ENCODE results near the gene HMGCL. TPM values are rescaled to one million over a fixed set of nuclear protein-coding genes. Genes with fewer than 3 reads are reported as not detected.
"Not testable (repeated sequence)": the region's sequence is repeated elsewhere in the genome, so short reads cannot be mapped to it uniquely, and the experiment has no call there.

The HMGCL gene
- total RNA-seq, 2 experiments from 2014 or later = 34.2 to 35.3 TPM

DNA sequence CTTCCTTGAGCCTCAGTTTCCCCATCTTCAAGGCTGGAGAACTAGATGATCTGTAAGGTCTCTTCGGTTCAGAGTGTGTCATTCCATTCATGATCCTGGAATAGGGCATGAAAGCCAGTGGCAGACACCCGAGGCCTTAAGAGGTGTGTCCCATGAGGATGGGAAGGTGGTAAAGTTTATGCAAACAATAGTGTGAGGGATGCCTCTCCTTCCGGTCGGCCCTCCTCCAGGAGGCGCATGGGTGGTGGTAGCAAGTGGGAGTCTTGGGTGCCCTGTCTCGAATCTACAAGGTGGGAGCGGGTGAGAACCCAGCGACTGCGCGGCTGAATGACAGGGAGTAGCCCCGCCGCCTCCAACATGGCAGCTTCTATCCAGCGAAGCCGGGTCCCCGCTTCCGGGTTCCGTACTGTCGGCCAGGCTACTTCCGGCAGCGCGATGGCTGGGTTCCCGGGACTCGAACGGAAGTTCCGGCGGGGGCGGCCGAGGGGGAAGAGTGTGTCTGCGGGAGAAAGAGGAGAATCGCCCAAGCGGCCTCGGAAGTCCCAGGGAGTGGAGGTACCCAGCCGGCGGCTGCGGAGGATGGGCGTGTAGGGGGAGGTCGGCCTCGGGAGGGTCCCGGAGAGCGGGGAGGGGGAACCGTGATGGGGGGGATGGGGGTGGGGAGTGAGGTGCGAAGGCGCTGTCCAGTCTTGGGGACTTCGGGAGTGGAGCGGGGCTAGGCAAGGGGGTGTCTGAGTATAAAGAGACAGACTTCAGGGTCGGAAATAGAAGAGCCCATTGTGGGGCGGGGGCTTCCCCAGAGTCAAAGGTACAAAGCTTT lies 34.3 kb downstream of the HMGCL start, which contains the start of gene LYPLA2:
Gene LYPLA2 (plus strand): TSS at position 450 of the 820 bp plus-strand sequence. CDS start 1,538 bp downstream, outside the sequence.
- DNase-seq = peak; percentile 93
- intact Hi-C loops (cut with micrococcal nuclease) = loop anchor here (1.0 kb wide), 2 partner anchors 9 to 13 kb away; partner anchors contain the start of genes GALE and PITHD1
- Mint-ChIP-seq H3K4me3 (peak within 1 kb of the TSS; percentile 98), H3K27me3 (no peaks in the 10 kb centered on the region), H3K4me1 (ENCODE audit: low read depth) (peaks cover 29% of the 10 kb centered on the region), H3K27ac (peak within 1 kb of the TSS; percentile 89), H3K9me3 (no peaks in the 10 kb centered on the region), H3K36me3 (peaks cover 23% of the 10 kb centered on the region)
- ChIA-PET POLR2A (interaction anchor here (2.7 to 6.9 kb wide), 2 partner anchors 9 to 12 kb away, joined by 20 to 40 read pairs; partner anchors contain the start of genes GALE and PITHD1), CTCF (interaction anchor here (0.6 to 5.9 kb wide), 4 partner anchors 11 to 20 kb away, joined by 3 to 30 read pairs (median 7); no protein-coding TSS in a partner anchor)

DNA sequence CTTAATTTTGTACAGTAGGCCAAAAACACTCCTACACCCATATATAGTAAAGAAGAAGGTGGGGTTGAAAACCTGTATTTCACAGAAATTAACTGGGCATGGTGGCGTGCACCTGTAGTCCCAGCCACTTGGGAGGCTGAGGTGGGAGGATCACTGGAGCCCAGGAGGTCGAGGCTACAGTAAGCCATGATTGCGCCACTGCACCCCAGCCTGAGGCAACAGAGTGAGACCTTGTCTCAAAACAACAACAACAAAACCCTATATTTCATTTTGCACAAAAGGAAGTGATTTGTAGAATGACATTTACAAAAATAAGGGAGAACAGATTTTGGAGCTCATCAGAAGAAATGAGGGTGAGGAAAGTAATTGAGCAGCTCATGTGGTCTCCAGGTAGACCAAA lies 36.5 kb downstream of the HMGCL start:
- Mint-ChIP-seq H3K27ac (no peak overlapping the region), H3K36me3 (peaks cover 30% of the 10 kb centered on the region), H3K27me3 (no peaks in the 10 kb centered on the region), H3K4me1 (ENCODE audit: low read depth) (peaks cover 29% of the 10 kb centered on the region), H3K9me3 (no peaks in the 10 kb centered on the region), H3K4me3 (no peak overlapping the region)
- ChIA-PET POLR2A (interaction anchor here (1.1 to 6.9 kb wide), 3 partner anchors 10 to 21 kb away, joined by 3 to 40 read pairs (median 4); partner anchors contain the start of gene PITHD1), CTCF (interaction anchor here (0.7 to 5.9 kb wide), 5 partner anchors 9 to 22 kb away, joined by 3 to 30 read pairs (median 4); partner anchors contain the start of gene PITHD1)
- intact Hi-C loops (cut with micrococcal nuclease) = no loop called here
- DNase-seq = no peak

DNA sequence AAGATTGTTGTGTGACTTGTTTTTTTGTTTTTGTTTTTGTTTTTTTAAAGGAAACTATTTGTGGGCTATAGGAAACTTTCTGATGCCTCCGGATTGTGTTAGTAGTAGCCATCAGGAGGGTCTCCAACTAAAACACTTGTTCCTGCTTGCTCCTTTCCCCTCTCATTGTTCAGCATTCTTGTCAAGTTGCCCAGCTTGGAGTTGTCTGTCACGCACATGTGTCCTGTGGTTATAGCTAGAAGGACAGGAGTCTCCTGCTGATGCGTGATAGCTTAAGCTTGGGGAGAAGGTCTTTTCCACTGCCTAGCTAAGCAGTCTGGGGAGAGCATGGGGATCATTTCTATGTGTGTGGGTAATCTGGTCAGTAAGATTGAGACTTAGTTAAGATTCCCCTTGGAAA lies 37.5 kb downstream of the HMGCL start:
- peaks cover 24% of the 10 kb centered on the region for H3K4me1 Mint-ChIP-seq (ENCODE audit: low read depth)
- H3K4me3 Mint-ChIP-seq = no peak overlapping the region
- H3K36me3 Mint-ChIP-seq = peaks cover 30% of the 10 kb centered on the region
- no peaks in the 10 kb centered on the region for H3K27me3 Mint-ChIP-seq
- no peaks in the 10 kb centered on the region for H3K9me3 Mint-ChIP-seq
- no peak for DNase-seq
- ChIA-PET POLR2A (interaction anchor here (1.1 to 6.9 kb wide), 2 partner anchors 9 to 12 kb away, joined by 4 to 40 read pairs; partner anchors contain the start of gene PITHD1), CTCF (interaction anchor here (0.7 to 5.9 kb wide), 4 partner anchors 9 to 23 kb away, joined by 3 to 30 read pairs (median 7); partner anchors contain the start of gene PITHD1)
- H3K27ac Mint-ChIP-seq = no peak overlapping the region
- intact Hi-C loops (cut with micrococcal nuclease) = no loop called here

DNA sequence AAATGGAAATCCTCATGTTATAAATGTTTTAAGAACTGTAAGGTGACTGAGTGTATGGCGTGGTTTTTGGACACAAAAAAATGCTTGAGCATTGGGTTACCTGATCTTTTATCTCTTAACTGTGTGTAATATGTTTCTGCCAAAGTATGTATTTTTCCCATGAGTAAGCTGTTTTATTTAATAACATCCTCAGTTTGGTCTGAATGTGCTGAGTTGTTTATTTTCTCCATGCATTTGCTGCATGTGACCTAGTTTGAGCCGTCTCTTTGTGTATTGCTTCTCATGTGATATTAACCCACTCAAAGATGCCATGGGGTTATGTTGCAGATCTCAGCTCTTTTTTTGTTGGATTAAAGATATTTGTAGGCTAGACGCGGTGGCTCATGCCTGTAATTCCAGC lies 40.4 kb downstream of the HMGCL start:
- no peaks in the 10 kb centered on the region for H3K27me3 Mint-ChIP-seq
- no peak overlapping the region for H3K27ac Mint-ChIP-seq
- intact Hi-C loops (cut with micrococcal nuclease) = no loop called here
- H3K9me3 Mint-ChIP-seq = no peaks in the 10 kb centered on the region
- peaks cover 9% of the 10 kb centered on the region for H3K4me1 Mint-ChIP-seq (ENCODE audit: low read depth)
- DNase-seq = no peak
- CTCF ChIA-PET = interaction anchor here (0.7 to 1.6 kb wide), 2 partner anchors 38 to 132 kb away, joined by 3 to 4 read pairs; no protein-coding TSS in a partner anchor
- H3K36me3 Mint-ChIP-seq = peaks cover 37% of the 10 kb centered on the region
- H3K4me3 Mint-ChIP-seq = no peak overlapping the region
- POLR2A ChIA-PET = no interaction called here

DNA sequence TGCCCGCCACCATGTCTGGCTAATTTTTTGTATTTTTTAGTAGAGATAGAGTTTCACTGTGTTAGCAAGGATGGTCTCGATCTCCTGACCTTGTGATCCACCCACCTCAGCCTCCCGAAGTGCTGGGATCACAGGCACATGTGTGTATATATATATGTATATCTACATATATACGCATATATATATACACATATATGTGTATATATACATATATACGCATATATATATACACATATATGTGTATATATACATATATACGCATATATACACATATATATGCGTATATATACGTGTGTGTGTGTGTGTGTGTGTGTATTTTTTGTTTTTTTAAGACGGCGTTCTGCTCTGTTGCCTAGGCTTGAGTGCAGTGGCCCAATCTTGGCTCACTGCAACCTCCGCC lies 42.1 kb downstream of the HMGCL start:
- POLR2A ChIA-PET; intact Hi-C loops (cut with micrococcal nuclease); H3K4me3 Mint-ChIP-seq; H3K27ac Mint-ChIP-seq; H3K27me3 Mint-ChIP-seq; DNase-seq; H3K9me3 Mint-ChIP-seq: not testable (repeated sequence)
- H3K36me3 Mint-ChIP-seq = peaks cover 37% of the 10 kb centered on the region
- peaks cover 18% of the 10 kb centered on the region for H3K4me1 Mint-ChIP-seq (ENCODE audit: low read depth)
- CTCF ChIA-PET = interaction anchor here (1.0 to 1.1 kb wide), 2 partner anchors 11 to 27 kb away, joined by 3 to 5 read pairs; no protein-coding TSS in a partner anchor

DNA sequence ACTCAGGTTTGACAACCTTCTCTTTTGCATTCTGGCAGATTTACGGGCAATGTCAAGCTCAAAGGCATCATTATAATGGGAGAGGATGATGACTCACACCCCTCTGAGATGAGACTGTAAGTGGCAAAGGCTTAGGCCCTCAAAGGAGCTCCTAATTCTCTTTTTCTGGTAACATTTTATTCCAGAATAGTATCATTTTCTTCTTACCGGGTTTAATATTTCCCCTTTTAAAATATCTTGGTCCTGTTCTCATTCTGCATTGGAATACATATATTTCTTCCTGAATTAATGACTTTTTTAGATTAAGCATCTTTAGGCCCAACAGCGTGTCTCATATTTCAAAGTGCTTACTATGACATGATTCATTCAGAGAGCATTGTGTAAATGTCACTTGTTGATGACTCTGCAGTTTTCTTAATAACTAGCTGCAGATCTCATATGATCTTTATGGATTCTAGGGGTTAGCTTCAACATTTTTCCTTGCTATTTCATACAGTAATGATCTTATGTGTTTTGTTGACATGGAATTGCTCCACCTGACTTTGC lies 45.3 kb downstream of the HMGCL start:
- no peak for DNase-seq
- peak overlapping the region; percentile 80 for H3K27ac Mint-ChIP-seq
- ChIA-PET POLR2A (interaction anchor here (0.7 to 4.3 kb wide), 7 partner anchors 11 to 296 kb away, joined by 3 to 40 read pairs (median 3); partner anchors contain the start of genes ASAP3, ELOA, GALE and HMGCL), CTCF (interaction anchor here (1.0 to 2.4 kb wide), 7 partner anchors 8 to 283 kb away, joined by 3 to 17 read pairs (median 4); partner anchors contain the start of gene FUCA1)
- peak overlapping the region; percentile 92 for H3K4me3 Mint-ChIP-seq
- H3K9me3 Mint-ChIP-seq = no peaks in the 10 kb centered on the region
- H3K36me3 Mint-ChIP-seq = peaks cover 13% of the 10 kb centered on the region
- H3K27me3 Mint-ChIP-seq = no peaks in the 10 kb centered on the region
- H3K4me1 Mint-ChIP-seq (ENCODE audit: low read depth) = peaks cover 33% of the 10 kb centered on the region
- intact Hi-C loops (cut with micrococcal nuclease) = no loop called here

DNA sequence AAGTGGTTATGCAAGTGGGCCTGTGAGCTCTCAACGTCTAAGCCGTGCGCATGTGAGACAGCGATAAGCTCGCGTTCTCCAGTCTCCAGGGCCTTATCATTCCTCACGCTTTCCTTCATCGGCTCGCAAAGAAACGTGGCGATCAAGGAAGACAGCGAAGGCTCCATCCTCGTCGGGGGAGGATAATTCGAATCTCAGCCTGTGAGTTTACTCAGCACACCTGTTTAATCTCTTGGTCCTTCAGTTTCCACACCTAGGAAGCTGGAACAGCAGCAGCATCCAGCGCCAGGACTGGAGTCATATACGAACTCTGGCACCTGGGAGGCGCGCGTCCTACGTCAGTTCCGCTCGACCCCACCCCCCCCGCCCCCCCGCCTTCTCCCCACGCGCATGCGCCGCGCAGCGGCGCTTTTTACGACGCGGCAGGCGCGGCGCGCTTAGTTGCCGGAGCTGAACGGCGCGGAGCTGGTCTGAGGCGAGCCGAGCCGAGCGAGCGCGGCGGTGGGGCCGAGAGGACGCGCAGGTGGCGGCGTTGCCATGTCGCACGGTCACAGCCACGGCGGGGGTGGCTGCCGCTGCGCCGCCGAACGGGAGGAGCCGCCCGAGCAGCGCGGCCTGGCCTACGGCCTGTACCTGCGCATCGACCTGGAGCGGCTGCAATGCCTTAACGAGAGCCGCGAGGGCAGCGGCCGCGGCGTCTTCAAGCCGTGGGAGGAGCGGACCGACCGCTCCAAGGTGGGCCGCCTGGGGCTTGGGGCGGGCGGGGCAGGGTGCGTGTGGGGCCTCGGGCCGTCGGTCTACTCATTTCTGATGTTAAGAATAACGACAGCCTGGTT lies 47.0 kb downstream of the HMGCL start, which contains the start of gene PITHD1:
Gene PITHD1 (plus strand): TSS at position 440 of the 836 bp plus-strand sequence. CDS start 98 bp downstream, at position 538.
- H3K27ac Mint-ChIP-seq = peak within 1 kb of the TSS; percentile 85
- H3K36me3 Mint-ChIP-seq = peaks cover 7% of the 10 kb centered on the region
- intact Hi-C loops (cut with micrococcal nuclease) = loop anchor here (1.0 kb wide), 2 partner anchors 13 to 22 kb away; partner anchors contain the start of genes GALE and LYPLA2
- peaks cover 44% of the 10 kb centered on the region for H3K4me1 Mint-ChIP-seq (ENCODE audit: low read depth)
- peak within 1 kb of the TSS; percentile 92 for H3K4me3 Mint-ChIP-seq
- no peaks in the 10 kb centered on the region for H3K9me3 Mint-ChIP-seq
- ChIA-PET POLR2A (interaction anchor here (0.6 to 4.3 kb wide), 10 partner anchors 10 to 183 kb away, joined by 3 to 40 read pairs (median 4); partner anchors contain the start of genes ELOA, LYPLA2 and RPL11), CTCF (interaction anchor here (0.9 to 1.8 kb wide), 6 partner anchors 10 to 143 kb away, joined by 3 to 6 read pairs (median 3); partner anchors contain the start of gene RPL11)
- DNase-seq = peak; percentile 87
- H3K27me3 Mint-ChIP-seq = no peaks in the 10 kb centered on the region

DNA sequence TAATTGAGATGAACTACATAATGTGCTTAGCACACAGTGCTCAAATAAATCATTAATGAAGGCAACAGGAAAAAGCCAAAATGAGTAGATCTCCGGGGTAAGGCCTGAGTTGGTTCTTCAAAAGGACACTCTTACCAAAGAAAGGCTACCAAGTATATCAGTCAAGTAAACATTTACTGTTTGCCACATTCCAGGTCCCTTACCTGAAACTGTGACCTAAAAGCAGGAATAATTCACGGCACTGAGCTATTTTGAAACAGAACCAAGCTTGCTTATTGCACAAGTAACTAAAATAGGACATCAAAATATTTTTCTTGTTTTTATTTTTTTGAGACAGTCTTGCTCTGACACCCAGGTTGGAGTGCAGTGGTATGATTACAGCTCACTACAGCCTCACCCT lies 49.0 kb downstream of the HMGCL start:
- H3K4me1 Mint-ChIP-seq (ENCODE audit: low read depth) = peaks cover 41% of the 10 kb centered on the region
- intact Hi-C loops (cut with micrococcal nuclease) = no loop called here
- no peak overlapping the region for H3K27ac Mint-ChIP-seq
- peaks cover 5% of the 10 kb centered on the region for H3K36me3 Mint-ChIP-seq
- DNase-seq = no peak
- ChIA-PET CTCF (interaction anchor here (1.1 to 2.6 kb wide), 6 partner anchors 12 to 142 kb away, joined by 3 to 13 read pairs (median 3); no protein-coding TSS in a partner anchor), POLR2A (interaction anchor here (0.6 to 2.0 kb wide), 2 partner anchors 25 to 85 kb away, joined by 3 to 6 read pairs; partner anchors contain the start of gene RPL11)
- H3K4me3 Mint-ChIP-seq = no peak overlapping the region
- H3K27me3 Mint-ChIP-seq = no peaks in the 10 kb centered on the region
- no peaks in the 10 kb centered on the region for H3K9me3 Mint-ChIP-seq

DNA sequence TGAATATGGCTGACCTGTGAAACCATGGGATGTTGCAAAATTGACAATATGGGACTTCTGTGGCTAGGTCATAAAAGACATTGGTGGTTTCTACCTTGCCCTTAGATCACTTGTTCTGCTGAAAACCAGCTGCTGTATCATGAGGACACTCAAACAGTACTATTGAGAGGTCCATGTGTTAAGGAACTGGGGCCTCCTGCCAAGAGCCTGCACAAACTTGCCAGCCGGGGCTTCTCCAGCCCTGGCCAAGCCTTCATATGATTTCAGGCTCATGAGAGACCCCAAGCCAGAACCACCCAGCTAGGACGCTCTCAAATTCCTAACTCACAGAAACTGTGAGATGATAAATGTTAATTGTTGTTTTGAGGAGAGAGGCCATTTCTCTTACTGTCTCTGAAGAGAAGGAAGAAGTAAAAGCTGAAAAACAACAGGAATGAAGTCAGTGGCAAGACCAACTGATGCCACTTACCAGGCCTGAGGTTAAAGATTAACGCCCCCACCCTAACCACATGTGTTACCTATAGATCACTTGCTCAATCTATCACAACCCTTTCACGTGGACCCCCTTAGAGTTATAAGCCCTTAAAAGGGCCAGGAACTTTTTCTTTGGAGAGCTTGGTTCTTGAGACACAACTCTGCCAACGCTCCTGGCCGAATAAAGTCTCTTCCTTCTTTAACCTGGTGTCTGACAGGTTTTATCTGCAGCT lies 50.9 kb downstream of the HMGCL start:
- DNase-seq = no peak
- POLR2A ChIA-PET = no interaction called here
- Mint-ChIP-seq H3K27ac (no peak overlapping the region), H3K27me3 (no peaks in the 10 kb centered on the region), H3K9me3 (no peaks in the 10 kb centered on the region), H3K4me1 (ENCODE audit: low read depth) (peaks cover 30% of the 10 kb centered on the region), H3K4me3 (no peak overlapping the region), H3K36me3 (peaks cover 1% of the 10 kb centered on the region)
- CTCF ChIA-PET = interaction anchor here (0.6 to 2.6 kb wide), 5 partner anchors 17 to 36 kb away, joined by 3 to 13 read pairs (median 3); no protein-coding TSS in a partner anchor
- intact Hi-C loops (cut with micrococcal nuclease) = no loop called here

DNA sequence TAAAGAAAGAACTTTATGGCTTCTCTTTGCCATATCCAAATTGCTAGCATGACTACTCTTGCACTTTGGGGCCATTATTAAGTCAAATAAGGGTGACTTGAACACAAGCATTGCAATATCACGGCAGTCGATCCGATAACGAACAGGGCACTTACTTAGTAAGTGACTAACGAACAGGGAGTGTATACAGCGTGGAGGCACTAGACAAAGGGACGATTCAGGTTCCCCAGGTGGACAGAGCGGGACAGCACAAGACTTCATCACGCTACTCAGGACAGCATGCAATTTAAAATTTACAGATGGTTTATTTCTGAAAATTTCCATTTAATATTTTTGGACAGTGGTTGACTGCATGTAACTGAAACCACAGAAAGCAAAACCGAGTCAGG lies 52.4 kb downstream of the HMGCL start:
- no peak overlapping the region for H3K4me3 Mint-ChIP-seq
- intact Hi-C loops (cut with micrococcal nuclease) = loop anchor here (1.0 kb wide), 1 partner anchor 95 kb away; the partner anchor contains the start of gene FUCA1
- CTCF ChIA-PET = no interaction called here

More for the DNA sequence above, 52.4 kb downstream of the HMGCL start:
- DNase-seq = no peak
- POLR2A ChIA-PET = no interaction called here
- no peaks in the 10 kb centered on the region for H3K27me3 Mint-ChIP-seq
- H3K9me3 Mint-ChIP-seq = no peaks in the 10 kb centered on the region
- H3K36me3 Mint-ChIP-seq = peaks cover 4% of the 10 kb centered on the region
- peaks cover 26% of the 10 kb centered on the region for H3K4me1 Mint-ChIP-seq (ENCODE audit: low read depth)
- no peak overlapping the region for H3K27ac Mint-ChIP-seq
